ENCODE data around the gene TADA3.
"Not testable (repeated sequence)": the region's sequence is repeated elsewhere in the genome, so short reads cannot be mapped to it uniquely, and the experiment has no call there.

TADA3 gene

GRCh38 chr3:9781978-9782603, 10.2 kb downstream of the TADA3 start:
- DNase-seq, result no peak

DNA sequence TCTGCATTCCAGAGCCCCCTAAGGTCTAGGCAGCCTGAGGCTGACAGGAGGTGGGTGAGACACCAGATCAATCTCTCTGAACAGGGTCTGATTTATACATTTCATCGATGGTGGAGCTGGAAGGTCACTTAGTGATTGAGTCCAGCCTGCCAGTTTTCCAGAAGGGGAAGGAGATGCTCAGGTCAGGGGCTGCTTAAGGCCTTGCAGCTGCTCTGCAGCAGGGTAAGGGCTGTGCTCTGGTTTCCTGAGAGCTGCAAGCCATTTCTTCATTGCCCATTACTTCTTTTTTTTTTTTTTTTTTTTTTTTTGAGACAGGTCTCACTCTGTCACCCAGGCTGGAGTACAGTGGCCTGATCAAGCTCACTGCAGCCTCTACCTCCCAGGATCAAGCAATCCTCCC, 10.7 kb downstream of the TADA3 start:
- no peak for DNase-seq

DNA sequence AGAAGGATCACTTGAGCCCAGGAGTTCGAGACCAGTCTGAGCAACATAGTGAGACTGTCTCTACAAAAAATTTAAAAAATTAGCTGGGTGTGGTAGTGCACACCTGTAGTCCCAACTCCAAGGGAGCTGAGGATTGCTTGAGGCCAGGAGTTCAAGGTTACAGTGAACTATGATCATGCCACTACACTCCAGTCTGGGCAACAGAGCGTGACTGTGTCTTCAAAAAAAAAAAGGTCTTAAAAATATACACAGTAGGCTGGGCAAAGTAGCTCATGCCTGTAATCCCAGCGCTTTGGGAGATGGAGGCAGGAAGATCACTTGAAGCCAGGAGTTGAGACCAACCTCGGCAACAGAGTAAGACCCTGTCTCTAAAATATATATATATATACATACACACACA, 11.4 kb downstream of the TADA3 start:
- no peak for DNase-seq

- no peak for DNase-seq
Measured at GRCh38 chr3:9780458-9780812, 11.8 kb downstream of the TADA3 start.

- DNase-seq, result peak; percentile 43
Measured at GRCh38 chr3:9779721-9780457, 12.4 kb downstream of the TADA3 start.

DNA sequence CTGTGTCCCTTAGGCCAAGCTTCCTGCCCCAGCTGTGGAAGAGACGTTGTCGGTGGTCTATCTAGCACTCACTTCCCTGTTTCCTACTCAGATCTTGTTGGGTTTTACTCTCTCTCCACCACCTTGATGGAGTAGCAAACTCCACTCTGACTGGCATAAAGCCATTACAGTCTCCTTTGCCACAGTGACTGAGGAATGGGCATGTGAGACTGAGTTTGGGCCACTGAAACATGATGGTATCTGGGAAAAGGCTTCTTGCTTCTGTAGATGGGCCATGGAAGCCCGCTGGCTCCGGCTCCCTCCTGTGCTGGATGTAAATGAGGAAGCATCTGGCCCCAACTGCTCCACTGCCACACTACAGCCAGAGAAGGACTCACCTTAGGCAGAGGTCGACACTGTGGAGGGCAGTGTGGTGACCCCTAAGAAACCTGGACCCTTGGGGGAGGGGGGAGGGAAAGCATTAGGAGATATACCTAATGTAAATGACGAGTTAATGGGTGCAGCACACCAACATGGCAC, 13.1 kb downstream of the TADA3 start:
- no peak for DNase-seq

GRCh38 chr3:9778143-9779074, 13.9 kb downstream of the TADA3 start:
- no peak for DNase-seq

- no peak for DNase-seq
Measured at GRCh38 chr3:9777694-9778021, 14.6 kb downstream of the TADA3 start.

DNA sequence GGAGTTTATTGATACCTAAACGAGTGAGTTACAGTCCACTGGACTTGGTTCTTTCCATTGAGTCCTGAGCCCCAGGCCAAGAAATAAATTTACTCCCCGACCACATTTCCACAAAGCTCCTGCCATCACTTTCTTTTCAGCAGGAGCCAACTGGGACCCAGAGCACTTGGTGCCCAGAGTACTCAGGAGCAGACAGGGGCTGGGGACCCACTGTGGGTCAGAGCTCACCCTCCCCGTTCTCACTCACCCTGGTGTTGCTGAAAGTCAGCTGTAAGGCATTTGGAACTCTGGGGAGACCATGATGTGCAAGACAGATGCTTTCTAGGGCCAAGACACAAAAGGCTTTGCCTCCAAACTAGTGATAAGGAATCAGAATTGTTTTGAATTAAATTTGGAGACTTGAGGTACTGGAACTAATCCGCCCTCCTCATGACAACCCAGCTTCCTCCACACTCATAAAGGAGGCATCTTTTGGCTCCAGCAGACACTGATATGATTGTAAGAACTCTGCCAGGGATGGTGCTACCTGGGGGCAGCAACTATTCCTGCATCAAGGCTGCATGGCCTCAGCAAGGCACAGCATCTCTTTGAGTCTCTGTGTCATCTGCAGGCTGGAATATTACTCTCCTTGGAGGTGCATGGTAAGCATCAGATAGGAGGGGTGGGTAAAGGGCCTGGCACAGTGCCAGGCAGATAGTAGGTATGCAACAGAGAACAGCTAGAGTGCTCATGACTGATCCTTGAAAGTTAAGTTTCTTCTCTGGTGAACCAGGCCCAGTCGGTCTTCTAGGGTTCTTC, 15.2 kb downstream of the TADA3 start:
- no peak for DNase-seq

DNA sequence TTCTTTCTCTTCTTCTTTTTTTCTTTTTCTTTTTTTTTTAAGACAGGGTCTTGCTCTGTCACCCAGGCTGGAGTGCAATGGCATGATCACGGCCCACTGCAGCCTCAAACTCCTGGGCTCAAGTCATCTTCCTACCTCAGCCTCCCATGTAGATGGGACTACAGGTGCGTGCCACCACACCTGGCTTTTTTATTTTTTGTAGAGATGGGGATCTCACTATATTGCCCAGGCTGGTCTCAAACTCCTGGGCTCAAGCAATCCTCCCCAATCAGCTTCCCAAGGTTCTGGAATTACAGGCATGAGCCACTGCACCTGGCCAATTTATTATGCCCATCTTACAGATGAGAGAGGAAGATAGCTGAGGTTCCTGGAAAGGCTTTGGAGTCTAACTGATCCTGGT, 21.3 kb downstream of the TADA3 start:
- not testable (repeated sequence) for DNase-seq

DNA sequence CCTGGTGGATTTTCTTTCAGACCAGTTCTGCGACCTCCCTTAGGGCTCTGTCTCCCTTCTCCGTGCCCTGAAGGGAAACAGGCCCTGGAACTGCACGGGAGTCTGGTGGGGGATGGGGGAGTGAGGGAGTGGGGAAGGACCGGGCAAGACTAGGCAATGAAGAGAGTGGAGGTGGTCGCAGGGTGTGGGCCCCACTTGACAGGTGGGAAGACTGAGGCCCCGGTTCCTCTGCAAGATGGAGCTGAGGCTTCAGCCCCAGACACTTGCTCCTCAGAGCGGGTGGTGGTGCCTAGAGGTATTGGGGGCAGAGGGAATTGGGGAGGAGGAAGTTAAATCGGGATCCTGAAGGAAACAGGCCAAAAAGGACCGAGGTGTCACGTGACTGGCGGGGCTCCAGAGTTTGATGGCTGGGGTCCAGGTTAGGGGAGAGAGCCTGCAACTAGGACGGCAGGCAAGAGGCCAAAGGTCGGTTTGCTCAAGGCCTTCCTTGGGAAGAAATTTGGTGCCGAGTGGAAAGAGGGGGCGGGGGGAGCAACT, 21.9 kb downstream of the TADA3 start:
- no peak for DNase-seq

DNA sequence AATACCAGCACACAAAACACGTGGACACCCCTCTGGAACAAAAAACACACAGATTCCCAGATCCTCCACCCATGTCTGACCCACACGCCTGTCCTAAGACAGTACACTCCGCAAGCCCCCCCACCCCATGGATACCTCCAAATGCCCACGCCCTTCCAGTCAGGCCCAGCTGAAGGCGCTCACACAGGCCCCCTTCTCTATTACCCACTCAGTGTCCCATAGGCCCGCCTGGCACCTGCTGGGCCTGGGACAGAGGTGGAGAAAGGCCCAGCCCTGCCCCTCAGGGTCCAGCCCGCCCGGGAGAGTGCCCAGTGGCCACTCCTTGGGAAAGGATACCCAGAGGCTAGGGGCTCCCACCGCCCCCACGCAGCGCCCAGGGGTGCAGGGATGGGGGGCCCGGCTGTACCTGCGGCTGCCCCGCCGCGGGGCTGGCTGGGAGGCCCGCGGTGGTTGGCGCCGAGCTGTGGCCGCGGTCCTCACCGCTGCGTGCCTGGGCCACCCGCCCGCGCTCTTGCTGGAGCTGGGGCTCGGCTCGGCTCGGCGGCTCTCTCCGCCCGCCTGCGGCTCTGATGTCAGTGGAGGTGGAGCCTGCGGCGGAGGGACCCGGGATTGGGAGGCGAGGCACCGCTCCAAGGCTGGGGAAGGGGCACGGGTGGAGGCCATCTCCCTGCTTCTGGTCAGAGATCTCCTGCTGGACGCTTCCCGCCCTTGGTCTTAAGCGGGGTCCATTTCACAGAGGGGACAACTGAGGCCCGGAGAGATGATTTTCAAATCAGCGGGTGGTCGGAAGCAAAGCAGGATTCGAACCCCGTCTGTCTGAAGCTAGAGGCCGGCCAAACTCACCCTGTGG, 22.6 kb downstream of the TADA3 start, which contains the start of gene CAMK1:
Gene CAMK1 (minus strand): TSS at position 522 of the 850 bp plus-strand sequence. CDS start 2,198 bp downstream, outside the sequence.
- DNase-seq, result peak; percentile 66

GRCh38 chr3:9769012-9769411, 23.3 kb downstream of the TADA3 start:
- no peak for DNase-seq

DNA sequence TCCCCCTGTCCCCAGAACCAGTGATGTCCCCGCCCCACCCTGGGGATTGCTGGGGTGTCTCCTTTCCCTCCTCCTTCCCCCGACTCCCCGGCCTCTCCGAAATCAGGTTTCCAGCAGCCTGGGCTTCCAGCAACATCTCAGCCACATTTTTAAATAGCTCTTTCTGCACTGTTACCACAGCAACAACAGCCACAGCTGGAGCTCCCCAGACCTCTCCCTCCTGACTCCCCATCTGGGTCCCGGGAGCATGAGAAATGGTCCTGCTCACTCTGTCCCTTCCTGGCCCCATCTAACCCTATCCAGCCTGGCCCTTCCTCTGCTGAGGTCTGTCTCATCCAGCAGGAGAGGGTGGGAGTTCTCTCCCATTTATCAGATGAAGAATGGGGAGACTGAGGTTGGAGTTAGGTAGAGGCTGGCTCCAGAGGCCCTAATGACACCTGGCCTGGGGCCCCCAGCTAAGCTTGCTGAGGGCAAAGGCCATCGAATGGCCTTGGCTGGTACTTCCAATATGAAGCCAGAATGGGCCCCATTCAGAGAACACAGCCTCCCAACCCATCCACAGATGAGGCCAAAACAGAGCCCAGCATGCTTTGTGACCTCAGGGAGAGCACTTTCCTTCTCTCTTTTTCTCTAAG, 24.0 kb downstream of the TADA3 start:
- no peak for DNase-seq

DNA sequence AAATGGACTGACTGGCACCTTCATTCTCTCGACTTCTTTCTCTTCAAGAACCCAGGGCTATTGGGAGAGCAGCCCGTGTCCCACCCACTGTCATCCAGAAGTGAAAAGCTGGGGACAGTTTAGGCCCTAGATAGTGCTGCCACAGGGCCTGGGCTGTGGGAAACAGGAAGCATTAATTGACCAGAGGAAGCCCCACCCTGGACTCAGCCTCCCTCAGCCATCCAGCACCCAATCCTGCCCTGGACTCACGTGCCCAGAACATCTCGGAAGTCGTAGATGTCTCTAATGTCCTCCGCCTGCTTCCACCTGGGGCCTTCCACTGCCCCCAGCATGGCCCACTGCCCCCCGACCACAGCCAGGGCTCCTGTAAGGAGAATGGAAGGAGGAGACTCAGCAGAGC, 24.9 kb downstream of the TADA3 start:
- no peak for DNase-seq

DNA sequence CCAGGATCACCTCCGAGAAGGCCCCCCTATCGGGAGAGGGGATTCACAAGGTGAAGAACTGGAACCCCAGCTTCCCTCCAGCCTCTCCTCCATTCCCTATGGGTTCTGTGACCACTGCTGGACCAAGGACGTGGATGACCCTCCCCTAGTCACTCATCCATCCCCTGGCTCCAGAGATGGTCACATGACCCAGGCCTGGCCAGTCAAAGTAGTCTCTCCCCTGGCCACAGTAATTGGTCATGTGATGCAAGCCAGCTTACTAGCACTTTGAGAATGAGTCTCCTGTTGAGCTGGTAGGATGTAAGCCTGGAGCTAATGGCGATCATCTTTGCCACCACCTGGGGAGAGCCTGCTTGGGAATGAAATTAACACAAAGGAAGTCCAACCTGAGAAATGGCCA, 26.4 kb downstream of the TADA3 start:
- no peak for DNase-seq

DNA sequence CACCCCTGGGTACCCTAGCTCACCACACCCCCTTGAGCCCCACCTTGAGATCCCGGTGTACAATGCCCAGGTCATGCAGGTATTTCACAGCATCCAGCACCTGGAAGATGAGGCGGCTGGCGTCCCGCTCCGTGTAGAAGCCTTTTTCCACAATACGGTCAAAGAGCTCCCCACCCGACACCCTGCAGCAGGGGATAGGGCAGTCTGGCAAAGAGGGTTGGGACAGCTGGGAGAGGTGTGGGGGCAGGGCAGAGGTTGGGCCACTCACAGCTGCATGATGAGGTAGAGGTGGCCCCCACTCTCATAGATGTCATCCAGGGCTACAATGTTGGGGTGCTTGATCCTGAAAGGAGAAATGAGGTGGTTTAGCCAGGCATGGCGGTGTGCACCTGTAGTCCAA, 29.4 kb downstream of the TADA3 start:
- DNase-seq, result no peak

DNA sequence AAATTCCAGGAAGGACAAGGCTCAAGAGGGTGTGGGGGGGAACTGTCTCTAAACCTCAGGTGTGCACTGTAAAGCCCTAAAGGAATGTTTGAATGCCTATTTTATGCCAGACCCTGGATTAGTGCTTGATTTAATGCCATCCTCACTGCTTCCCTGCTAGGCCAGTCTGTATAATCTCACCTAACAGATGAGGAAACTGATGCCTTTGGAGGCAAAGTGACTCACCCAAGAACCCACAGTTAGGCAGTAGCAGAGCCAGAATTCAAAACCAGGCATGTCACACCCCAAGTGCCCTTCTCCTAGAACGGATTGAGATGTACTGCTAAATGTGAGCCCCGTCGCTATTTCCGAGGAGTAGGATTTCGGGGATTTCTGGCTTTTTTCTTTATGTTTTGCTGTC, 30.4 kb downstream of the TADA3 start:
- no peak for DNase-seq

- DNase-seq, result no peak
Measured at GRCh38 chr3:9760779-9761505, 31.3 kb downstream of the TADA3 start.

DNA sequence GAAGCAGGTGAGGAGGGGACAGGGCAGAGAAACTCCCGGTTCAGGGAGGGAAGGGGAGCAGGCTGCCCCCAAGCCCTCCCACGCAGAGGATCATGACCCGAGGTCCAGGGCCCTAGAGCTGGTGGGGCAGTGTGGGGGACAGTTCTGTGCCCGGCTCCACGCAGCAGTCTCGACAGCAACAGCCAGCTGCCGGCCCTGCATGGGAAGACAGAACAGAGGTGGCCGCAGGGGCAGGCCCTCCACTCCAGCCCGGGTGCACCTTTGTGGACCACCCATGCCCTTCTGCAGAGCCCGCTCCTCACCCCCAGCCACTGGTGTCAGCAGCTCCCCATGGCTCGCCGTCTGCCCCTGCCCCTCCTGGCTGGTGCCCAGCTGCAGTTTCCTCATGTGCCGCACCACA, 34.8 kb downstream of the TADA3 start:
- no peak for DNase-seq
